ENCODE results near the gene ZNF398. TPM values are rescaled to one million over a fixed set of nuclear protein-coding genes. Genes with fewer than 3 reads are reported as not detected.

Gene ZNF398
- total RNA-seq, 1 experiment from 2014 or later, result 62.1 TPM

DNA sequence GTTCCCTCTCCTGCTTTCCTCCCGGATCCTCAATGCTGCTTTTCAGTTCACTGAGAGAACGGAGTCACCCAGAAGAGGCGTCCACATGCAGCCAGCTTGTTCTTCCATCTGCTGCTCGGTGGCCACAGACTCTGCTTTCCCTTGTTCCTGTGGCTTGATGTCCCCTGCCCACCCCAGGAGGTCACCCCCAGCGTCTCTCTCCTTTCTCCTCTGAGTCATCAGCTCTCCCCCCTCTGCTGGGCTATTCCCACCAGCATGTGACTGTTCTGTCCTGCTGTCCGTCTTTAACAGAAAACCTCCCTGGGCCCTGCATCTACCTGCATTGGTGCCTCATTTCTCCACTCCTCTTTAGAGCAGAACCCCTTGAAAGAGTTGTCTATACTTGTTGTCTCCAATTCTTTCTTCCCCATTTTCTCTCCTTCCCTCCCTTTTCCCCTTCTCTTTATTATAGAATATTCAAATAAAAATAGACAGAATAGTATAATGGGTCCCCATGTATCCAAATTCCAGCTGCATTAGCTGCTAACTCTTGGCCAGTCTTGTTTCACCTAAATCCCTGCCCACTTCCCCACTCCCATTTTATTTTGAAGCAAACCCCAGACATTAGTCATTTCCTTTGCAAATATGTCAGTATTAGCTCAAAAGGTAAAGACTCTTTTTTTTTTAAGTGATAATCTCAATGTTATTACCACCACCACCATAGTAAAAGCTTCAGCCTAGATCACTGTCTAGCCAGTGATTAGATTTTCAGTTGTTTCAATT, 52.2 kb downstream of the ZNF398 start:
- Histone ChIP-seq H3K18ac (ENCODE audit: insufficient read length, low read depth, low read length) (no peak overlapping the region), H2BK12ac (ENCODE audit: insufficient read length, low read depth, low read length) (no peak overlapping the region), H2AFZ (ENCODE audit: low read length) (no peak overlapping the region), H3K4me2 (ENCODE audit: insufficient read depth, insufficient read length, low read length) (no peak overlapping the region), H3K23ac (ENCODE audit: insufficient read length, low read depth, low read length) (no peak overlapping the region), H3K4me1 (ENCODE audit: insufficient read depth, low read length) (no peaks in the 10 kb centered on the region), H2BK20ac (ENCODE audit: low read depth, low read length, poor library complexity, severe bottlenecking) (no peak overlapping the region), H4K91ac (ENCODE audit: insufficient read length, low read depth, low read length) (no peak overlapping the region), H4K8ac (replicated peaks; ENCODE audit: insufficient read length, low read depth, low read length) (no peak overlapping the region), H2BK5ac (ENCODE audit: insufficient read length, low read length) (no peak overlapping the region), H3K27me3 (ENCODE audit: insufficient read depth, low read length) (no peaks in the 10 kb centered on the region), H3K9me3 (ENCODE audit: control insufficient read depth, low read depth, low read length) (no peaks in the 10 kb centered on the region), H2BK120ac (ENCODE audit: low read depth, low read length, poor library complexity, severe bottlenecking) (no peak overlapping the region), H3K9ac (ENCODE audit: extremely low read depth, insufficient read length, low read length) (no peak overlapping the region), H3K27ac (ENCODE audit: insufficient read length, low read depth, low read length) (no peak overlapping the region), H4K5ac (ENCODE audit: insufficient read length, low read depth, low read length) (no peak overlapping the region), H3K56ac (ENCODE audit: insufficient read length, low read depth, low read length) (no peak overlapping the region), H3K79me1 (ENCODE audit: insufficient read depth, low read depth, low read length, poor library complexity, severe bottlenecking) (peaks cover 10% of the 10 kb centered on the region), H3K14ac (ENCODE audit: insufficient read depth, low read length) (no peak overlapping the region), H2BK15ac (ENCODE audit: low read depth, low read length) (no peak overlapping the region), H3T11ph (ENCODE audit: low read length) (no peak overlapping the region), H3K4ac (ENCODE audit: low read depth, low read length) (no peak overlapping the region), H4K20me1 (ENCODE audit: control insufficient read depth, insufficient read depth, insufficient read length) (no peaks in the 10 kb centered on the region), H2AK5ac (ENCODE audit: insufficient read length, low read length) (no peak overlapping the region), H3K23me2 (ENCODE audit: insufficient read length, low read depth, low read length, poor library complexity, severe bottlenecking) (peaks cover 7% of the 10 kb centered on the region), H3K79me2 (ENCODE audit: insufficient read depth, low read length) (peaks cover 3% of the 10 kb centered on the region; the same call in 1 of the 2 replicates)
- Mint-ChIP-seq H3K27ac (0 out of 7 replicates have a peak overlapping the region, but pooled peaks of 1 of the 3 experiments have one; percentile 20), H3K27me3 (ENCODE audit: low read depth) (no peaks in the 10 kb centered on the region), H3K4me3 (no peak overlapping the region), H3K4me1 (peaks cover 18 to 27% of the 10 kb centered on the region in 2 experiments), H3K36me3 (ENCODE audit: insufficient read depth in 1 of 3, low read depth in 3 of 3) (peaks cover 50 to 74% (median 69%) of the 10 kb centered on the region in 3 experiments), H3K9me3 (no peaks in the 10 kb centered on the region; a peak in 1 of 5 replicates)
- no CpG with 5 or more reads among the region's 6 CpGs for WGBS (ENCODE audit: extremely low coverage, insufficient read length, low lambda C conversion rate)
- DNase-seq, result no peak
- no peak for TF ChIP-seq CTCF (conservative IDR thresholded peaks at IDR 0.05)

All from H9 (cell line).